ENCODE measurements around the gene CAMK2A.

GRCh38 chr5:150297934-150298595 is 8.5 kb upstream of the CAMK2A start:
- TF ChIP-seq CTCF (IDR thresholded peaks at IDR 0.05 in 4 of 5, conservative IDR thresholded peaks at IDR 0.05 in 1 of 5) (no peak), POLR2A (IDR thresholded peaks at IDR 0.05) (no peak)

Data from gastrocnemius medialis (tissue), 4 donors.